PC-3 (cell line): ENCODE measurements around the gene MCF2L2. TPM values are rescaled to one million over a fixed set of nuclear protein-coding genes. Genes with fewer than 3 reads are reported as not detected.

Source experiments
- ATAC-seq: fragments of 200-7000 bp; cut with Tn5 transposase; 2 replicates; pipeline ENCODE4 v1.9.1; 2020; ENCODE audit warnings: mild to moderate bottlenecking, moderate library complexity
- BruUV-seq: library from RNA; stranded (reverse); fragments of 400-500 nt; replicated peaks from 2 replicates; lab custom pipeline; 2021; lab: Mats Ljungman, UMichigan
- CTCF ChIA-PET: fragments of 300-600 bp; sonication (Branson Sonifier 250); formaldehyde crosslinking; loops from one replicate; lab custom pipeline; 2022; ENCODE audit warnings: antibody characterized with exemption; lab: Charles Lee
- POLR2A ChIA-PET: fragments of 300-600 bp; sonication (Branson Sonifier 250); formaldehyde crosslinking; loops from one replicate; lab custom pipeline; 2022; ENCODE audit warnings: antibody characterized with exemption; ENCODE audit not compliant: unreplicated experiment; lab: Charles Lee
- DNase-seq: peaks from one replicate; pipeline ENCODE4 v3.0.0-alpha.2; 2015
- H2AFZ ChIP-seq: fragments of 300-600 bp; sonication (generic); 2 replicates; pipeline ENCODE4 v1.6.0; 2016; ENCODE audit warnings: antibody characterized with exemption, low read length
- H3F3A ChIP-seq: fragments of 300-600 bp; sonication (generic); one replicate; pipeline ENCODE4 v1.6.0; 2017; ENCODE audit warnings: antibody characterized with exemption, low read length, control low read depth, mild to moderate bottlenecking; ENCODE audit not compliant: unreplicated experiment
- H3K27ac ChIP-seq: fragments of 300-600 bp; sonication (generic); 2 replicates; pipeline ENCODE4 v1.5.1; 2016; ENCODE audit warnings: mild to moderate bottlenecking, low read length
- H3K27me3 ChIP-seq: fragments of 300-600 bp; sonication (generic); 2 replicates; pipeline ENCODE4 v1.6.1; 2016; ENCODE audit warnings: low read length, mixed read lengths
- H3K36me3 ChIP-seq: fragments of 300-600 bp; sonication (generic); 2 replicates; pipeline ENCODE4 v1.6.1; 2016; ENCODE audit warnings: low read depth, mixed run types, low read length, mixed read lengths
- H3K4me1 ChIP-seq: fragments of 300-600 bp; sonication (generic); 2 replicates; pipeline ENCODE4 v1.5.1; 2016; ENCODE audit warnings: low read length; ENCODE audit not compliant: insufficient read depth
- H3K4me2 ChIP-seq: fragments of 300-600 bp; sonication (generic); 2 replicates; pipeline ENCODE4 v1.6.0; 2016; ENCODE audit warnings: low read length
- H3K4me3 ChIP-seq: fragments of 300-600 bp; sonication (generic); 2 replicates; pipeline ENCODE4 v1.5.1; 2016; ENCODE audit warnings: mild to moderate bottlenecking, low read length, mixed read lengths
- H3K79me2 ChIP-seq: fragments of 300-600 bp; sonication (generic); 2 replicates; pipeline ENCODE4 v1.6.1; 2017; ENCODE audit warnings: low read length, mixed read lengths
- H3K9ac ChIP-seq: fragments of 300-600 bp; sonication (generic); 2 replicates; pipeline ENCODE4 v1.6.0; 2016; ENCODE audit warnings: mild to moderate bottlenecking, low read length
- H3K9me2 ChIP-seq: fragments of 300-600 bp; sonication (generic); replicated peaks from 2 replicates; pipeline ENCODE4 v1.6.1; 2016; ENCODE audit warnings: mixed run types, low read length, mixed read lengths
- H3K9me3 ChIP-seq: fragments of 300-600 bp; sonication (generic); 2 replicates; pipeline ENCODE4 v1.6.1; 2016; ENCODE audit warnings: low read length, mixed read lengths
- H4K20me1 ChIP-seq: fragments of 300-600 bp; sonication (generic); 2 replicates; pipeline ENCODE4 v1.6.1; 2016; ENCODE audit warnings: low read length, mixed read lengths
- CTCF ChIP-seq: fragments of 300-600 bp; sonication (generic); conservative IDR thresholded peaks from 2 replicates; pipeline ENCODE4 v1.5.1; 2017; ENCODE audit warnings: antibody characterized with exemption, low read depth, mild to moderate bottlenecking, low read length
- EZH2 ChIP-seq: fragments of 300-600 bp; sonication (generic); IDR thresholded peaks from one replicate; pipeline ENCODE4 v1.6.1; 2017; ENCODE audit warnings: antibody characterized with exemption, mild to moderate bottlenecking, low read length; ENCODE audit not compliant: unreplicated experiment
- EZH2phosphoT487 ChIP-seq: fragments of 300-600 bp; sonication (generic); IDR thresholded peaks from 2 replicates; pipeline ENCODE4 v1.6.1; 2018; ENCODE audit warnings: mild to moderate bottlenecking, antibody characterized with exemption, low read length, borderline replicate concordance
- intact Hi-C: fragments of 100-400 bp; cut with micrococcal nuclease; formaldehyde crosslinking; loops from 2 replicates; pipeline ENCODE4 v1.9.0; 2023
- total RNA-seq: library from RNA; depleted of rRNA; stranded (reverse); fragments of >200 nt; gene quantifications from 2 replicates; pipeline ENCODE4 v1.2.3, GENCODE V29; 2014

The MCF2L2 gene
- total RNA-seq, 1 experiment from 2014 or later, result 3.6 TPM

- Histone ChIP-seq H3K36me3 (no peaks in the 10 kb centered on the region), H3K27me3 (no peaks in the 10 kb centered on the region), H3K79me2 (no peaks in the 10 kb centered on the region), H3K27ac (no peak overlapping the region), H3K9me2 (no peaks in the 10 kb centered on the region), H3K4me2 (no peak overlapping the region), H3K9ac (no peak overlapping the region), H3K4me3 (no peak overlapping the region), H3F3A (no peaks in the 10 kb centered on the region), H3K9me3 (no peaks in the 10 kb centered on the region), H2AFZ (no peak overlapping the region), H3K4me1 (peaks cover 38% of the 10 kb centered on the region), H4K20me1 (no peaks in the 10 kb centered on the region)
- TF ChIP-seq EZH2phosphoT487 (no peak), EZH2 (no peak), CTCF (no peak)
- DNase-seq (no peak), ATAC-seq (no peak)
- POLR2A ChIA-PET, result interaction anchor here (0.6 kb wide), 1 partner anchor 61 kb away, joined by 4 read pairs; no protein-coding TSS in a partner anchor
- BruUV-seq, result no TSS peak
- intact Hi-C loops, result no loop called here
- CTCF ChIA-PET, result no interaction called here
Observed at GRCh38 chr3:183308751-183309150, 119.7 kb downstream of the MCF2L2 start.

GRCh38 chr3:183307749-183308148 lies 120.7 kb downstream of the MCF2L2 start:
- no peaks in the 10 kb centered on the region for H3K36me3 ChIP-seq
- H3K9ac ChIP-seq, result no peak overlapping the region
- H4K20me1 ChIP-seq, result no peaks in the 10 kb centered on the region
- H3K27ac ChIP-seq, result peak overlapping the region; percentile 76
- peak overlapping the region; percentile 54; the same call in 1 of the 2 replicates for H3K4me2 ChIP-seq
- no TSS peak for BruUV-seq
- no peak for DNase-seq
- ATAC-seq, result no peak
- no peaks in the 10 kb centered on the region for H3K27me3 ChIP-seq
- ChIA-PET POLR2A (no interaction called here), CTCF (no interaction called here)
- no peak overlapping the region for H2AFZ ChIP-seq
- peaks cover 37% of the 10 kb centered on the region for H3K4me1 ChIP-seq
- no peaks in the 10 kb centered on the region for H3K79me2 ChIP-seq
- no peak for TF ChIP-seq CTCF
- no peak for TF ChIP-seq EZH2phosphoT487
- no peak for TF ChIP-seq EZH2
- H3K9me2 ChIP-seq, result no peaks in the 10 kb centered on the region
- no peaks in the 10 kb centered on the region for H3F3A ChIP-seq
- intact Hi-C loops, result no loop called here
- no peak overlapping the region for H3K4me3 ChIP-seq
- H3K9me3 ChIP-seq, result no peaks in the 10 kb centered on the region

- Histone ChIP-seq H3K9me3 (no peaks in the 10 kb centered on the region), H2AFZ (peak overlapping the region; percentile 44), H3K36me3 (no peaks in the 10 kb centered on the region), H3K9ac (0 out of 2 replicates have a peak overlapping the region, but pooled peaks have one; percentile 5), H3K4me3 (peak overlapping the region; percentile 17; the same call in 1 of the 2 replicates), H3K4me1 (peaks cover 34% of the 10 kb centered on the region), H3K79me2 (no peaks in the 10 kb centered on the region), H4K20me1 (no peaks in the 10 kb centered on the region), H3K27me3 (no peaks in the 10 kb centered on the region), H3K9me2 (no peaks in the 10 kb centered on the region), H3K27ac (peak overlapping the region; percentile 76), H3F3A (no peaks in the 10 kb centered on the region), H3K4me2 (peak overlapping the region; percentile 54)
- ATAC-seq (peak; percentile 86), DNase-seq (peak; percentile 81)
- CTCF ChIA-PET, result no interaction called here
- TSS peak; percentile 58 for BruUV-seq
- POLR2A ChIA-PET, result interaction anchor here (0.6 to 0.7 kb wide), 3 partner anchors 145 to 1459 kb away, joined by 3 to 4 read pairs (median 3); partner anchors contain the start of gene YEATS2
- TF ChIP-seq EZH2phosphoT487, result no peak
- TF ChIP-seq EZH2, result no peak
- no peak for TF ChIP-seq CTCF
- intact Hi-C loops, result no loop called here
Observed at GRCh38 chr3:183306798-183307671, 121.4 kb downstream of the MCF2L2 start.
